Activated CD4-positive, CD25-positive, alpha-beta regulatory T cell treated with anti-CD3 and anti-CD28 coated beads, Interleukin-2, amount 50 U/mL, for 16 hours (primary cell): ENCODE data around the gene FARS2.

Experiments
- DNase-seq: peaks from one replicate; pipeline ENCODE4 v3.0.0-alpha.2; 2020; ENCODE audit warnings: low read depth, low spot score

The FARS2 gene

DNA sequence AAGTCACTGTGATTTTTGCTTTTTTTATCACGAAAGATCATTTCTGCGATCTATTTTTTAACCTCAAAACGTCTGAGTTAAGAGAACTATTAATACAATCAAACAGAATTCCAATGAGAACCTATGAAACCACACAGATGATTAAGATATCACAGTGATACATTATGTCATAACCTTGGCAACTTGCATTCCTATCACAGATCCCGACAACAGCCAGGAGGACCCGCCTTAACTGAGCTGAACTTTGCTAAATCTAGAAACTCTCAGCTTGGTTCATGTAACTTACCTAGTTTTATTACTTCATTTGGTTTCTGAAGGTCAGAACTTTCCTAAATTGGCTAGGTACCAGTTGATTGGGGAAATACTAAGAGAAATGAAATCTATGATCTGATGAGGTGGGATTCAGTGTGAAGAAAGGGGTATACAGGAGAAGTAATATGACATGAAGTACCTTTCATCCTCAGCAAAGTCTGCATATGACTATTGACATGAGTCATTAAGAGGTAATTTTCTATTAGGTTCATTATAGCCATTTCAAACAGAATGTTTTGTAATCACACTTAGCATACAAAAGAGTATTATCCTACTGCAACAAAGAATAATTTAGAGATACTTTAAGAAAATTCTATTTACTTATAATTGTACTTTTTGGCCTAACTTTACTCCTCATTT is 11.7 kb upstream of the FARS2 start:
- no peak for DNase-seq

DNA sequence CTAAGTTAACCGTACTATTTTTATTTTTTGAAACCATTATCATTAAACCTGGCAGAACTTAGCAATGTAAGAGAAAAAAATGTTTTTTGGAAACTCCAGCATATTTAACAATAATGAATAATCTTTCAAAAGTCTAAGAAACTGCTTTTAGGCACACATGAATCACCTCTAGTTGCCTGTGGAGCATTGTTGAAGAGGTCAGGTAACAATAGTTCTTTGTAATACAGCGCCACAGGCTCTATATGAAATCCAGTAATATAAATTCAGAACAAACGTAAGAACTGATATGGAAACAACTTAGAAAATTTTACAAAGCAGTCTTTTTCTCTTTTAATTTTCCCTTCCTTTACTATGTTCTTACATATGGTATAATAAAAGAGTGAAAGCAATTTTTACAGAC is 10.9 kb upstream of the FARS2 start:
- no peak for DNase-seq

DNA sequence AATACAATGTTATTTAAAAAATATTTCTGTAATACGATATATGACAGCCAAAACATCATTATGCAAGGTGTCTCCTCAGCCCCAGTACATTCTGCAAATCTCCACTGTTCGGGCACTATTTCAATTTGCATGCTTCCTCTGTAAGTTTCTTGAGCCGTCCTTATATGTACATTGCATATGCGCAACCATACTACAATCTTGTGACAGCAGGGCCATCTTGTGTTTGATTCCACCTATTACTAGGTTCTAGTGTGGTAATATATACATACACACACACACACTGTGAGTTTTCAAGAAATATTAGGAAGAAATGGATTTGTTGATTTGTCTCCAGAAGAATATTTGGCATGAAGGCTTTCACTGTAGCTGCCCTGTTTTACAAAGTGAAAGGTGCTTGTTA is 10.4 kb upstream of the FARS2 start:
- no peak for DNase-seq

DNA sequence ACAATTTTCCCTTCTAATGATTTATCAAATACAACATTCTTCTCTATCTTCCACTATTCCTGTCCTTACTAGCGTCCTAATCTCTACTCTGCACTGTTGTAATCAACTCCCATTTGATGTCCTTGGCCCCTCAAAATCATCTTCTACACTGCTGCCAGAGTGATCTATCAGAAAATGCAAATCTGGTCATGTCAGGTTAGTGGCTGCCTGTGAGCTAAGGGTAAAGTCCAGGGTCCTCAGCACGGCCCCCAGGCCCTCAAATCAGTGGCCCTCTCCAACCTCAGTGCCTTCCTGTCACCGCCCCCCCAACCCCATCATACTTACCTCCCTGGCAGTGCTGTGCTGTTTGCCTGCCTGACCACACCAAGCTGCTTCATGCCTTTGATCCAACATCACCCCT is 4.4 kb upstream of the FARS2 start:
- DNase-seq: no peak

DNA sequence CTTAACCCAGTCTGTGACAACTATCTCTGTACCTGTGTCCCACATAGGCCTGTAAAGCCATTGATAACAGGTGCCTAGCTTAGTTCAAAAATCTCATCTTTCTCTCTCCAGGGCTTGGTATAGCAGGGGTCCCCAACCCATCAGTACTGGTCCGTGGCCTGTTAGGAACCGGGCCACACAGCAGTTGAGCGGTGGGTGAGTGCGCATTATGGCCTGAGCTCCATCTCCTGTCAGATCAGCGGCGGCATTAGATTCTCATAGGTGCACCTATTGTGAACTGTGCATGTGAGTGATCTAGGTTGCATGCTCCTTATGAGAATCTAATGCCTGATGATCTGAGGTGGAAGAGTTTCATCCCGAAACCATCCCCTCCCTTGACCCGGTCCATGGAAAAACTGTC is 3.9 kb upstream of the FARS2 start:
- no peak for DNase-seq

DNA sequence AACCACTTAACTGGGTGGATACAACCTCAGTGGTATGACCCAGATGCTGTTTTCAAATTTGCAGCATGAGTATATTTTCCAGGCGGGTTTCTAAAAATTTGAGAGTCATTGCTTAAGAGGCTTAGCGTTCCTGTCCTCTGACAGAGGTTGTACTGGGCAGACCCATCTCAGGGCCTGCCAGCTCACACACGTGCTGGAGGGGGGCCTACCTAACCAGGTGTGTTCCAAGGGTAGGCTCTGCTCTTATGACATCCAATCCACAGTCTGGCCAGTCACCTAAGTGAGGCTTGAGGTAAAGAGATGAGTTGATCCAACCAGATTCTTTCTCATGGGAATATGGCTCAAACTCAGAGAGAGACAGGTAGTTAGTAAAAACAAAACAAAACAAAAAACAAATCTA is 1.9 kb upstream of the FARS2 start:
- DNase-seq: no peak

DNA sequence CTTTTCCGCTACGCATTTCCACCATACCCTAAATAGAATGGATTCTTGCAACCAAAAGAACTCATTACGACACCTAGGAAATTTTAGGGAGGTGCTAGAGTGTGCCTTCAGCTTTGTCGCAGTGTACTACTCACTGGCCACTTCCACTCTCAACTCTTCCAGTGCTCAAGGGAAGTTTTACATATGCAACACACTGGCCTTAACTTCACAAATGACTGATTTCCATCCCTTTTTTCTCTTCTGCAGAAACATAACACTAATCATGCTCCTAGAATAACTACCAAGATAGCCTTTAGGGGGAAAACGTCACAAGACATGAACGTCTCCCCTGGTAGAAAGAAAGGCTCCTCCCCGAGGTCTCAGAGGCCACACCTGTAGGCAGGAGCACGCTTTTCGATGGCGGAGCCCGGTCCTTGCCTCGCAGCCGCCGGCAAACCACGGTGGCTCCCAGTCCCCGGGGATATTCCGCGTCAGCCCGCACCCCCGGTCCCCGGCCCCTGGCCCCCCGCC is 1.1 kb upstream of the FARS2 start:
- peak; percentile 61 for DNase-seq

DNA sequence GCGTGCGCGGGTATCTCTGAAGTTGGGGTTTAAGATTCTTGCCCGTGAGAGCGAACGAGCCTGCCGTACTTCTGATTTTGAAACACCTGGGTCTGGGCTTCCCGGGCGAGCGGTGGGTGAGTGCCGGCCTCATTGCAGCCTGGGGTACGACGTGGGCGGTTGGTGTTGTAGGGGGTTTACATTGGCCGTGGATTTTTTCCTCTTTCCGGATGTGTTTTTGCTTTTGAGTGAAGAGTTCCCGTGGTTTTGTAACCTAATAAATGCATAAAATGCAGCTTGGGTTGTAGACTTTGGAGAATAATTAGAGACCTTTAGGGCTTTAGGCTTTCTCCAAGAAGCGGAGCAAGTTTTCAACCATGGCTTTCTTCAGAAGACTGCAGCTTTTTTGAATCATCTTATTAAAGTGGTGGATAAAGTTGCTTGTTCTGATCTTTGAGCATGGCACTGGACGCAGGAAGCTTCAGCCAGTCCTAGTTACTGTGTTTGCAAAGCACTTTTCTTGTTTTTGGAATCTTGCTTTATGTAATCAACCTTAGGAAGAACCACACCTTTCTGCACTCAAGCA is 314 bp downstream of the FARS2 start:
- DNase-seq: no peak

DNA sequence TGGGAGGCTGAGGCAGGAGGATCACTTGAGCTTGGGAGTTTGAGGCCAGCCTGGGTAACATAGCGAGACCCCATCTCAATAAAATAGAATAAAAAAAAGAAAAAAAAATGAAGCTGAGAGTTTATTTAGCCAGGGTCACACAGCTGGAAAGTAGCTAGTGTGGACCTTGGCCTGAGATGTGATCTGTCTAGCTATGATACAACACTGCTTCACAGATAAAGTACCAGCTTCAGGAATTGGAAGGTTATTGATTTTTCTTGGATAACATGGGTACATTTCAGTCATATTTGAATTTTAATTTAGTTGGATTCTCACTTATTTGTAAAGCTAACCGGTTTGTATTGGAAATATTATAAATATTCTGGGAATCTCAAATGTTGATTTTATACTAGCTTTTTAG is 5.1 kb downstream of the FARS2 start:
- no peak for DNase-seq

DNA sequence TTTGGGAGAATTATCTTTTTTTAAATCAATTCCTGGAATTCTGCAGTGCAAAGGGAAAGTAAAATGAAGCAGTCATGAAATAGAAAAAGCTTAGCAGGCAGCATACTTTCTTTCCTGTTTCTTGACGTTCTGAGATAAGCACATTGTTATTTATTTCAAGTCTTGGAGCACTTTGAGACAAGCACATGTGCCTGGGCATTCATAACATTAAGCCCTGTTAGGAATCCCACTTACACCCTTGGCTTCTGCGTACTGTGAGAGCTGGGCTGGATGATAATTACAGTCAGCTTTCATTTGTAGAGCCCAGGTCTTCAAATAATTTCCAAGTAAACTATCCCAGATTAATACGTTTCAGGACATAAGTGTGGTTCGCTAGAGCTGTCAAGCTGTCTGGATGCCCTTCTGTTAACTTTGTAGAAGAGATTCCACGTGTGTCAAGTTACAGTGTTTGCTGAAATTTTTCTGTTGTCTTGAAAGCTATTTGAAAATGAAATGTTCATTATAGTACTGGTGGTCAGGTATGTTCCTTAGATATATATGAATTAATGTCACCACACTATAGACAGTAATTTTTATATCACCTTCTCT is 8.9 kb downstream of the FARS2 start:
- DNase-seq: no peak

DNA sequence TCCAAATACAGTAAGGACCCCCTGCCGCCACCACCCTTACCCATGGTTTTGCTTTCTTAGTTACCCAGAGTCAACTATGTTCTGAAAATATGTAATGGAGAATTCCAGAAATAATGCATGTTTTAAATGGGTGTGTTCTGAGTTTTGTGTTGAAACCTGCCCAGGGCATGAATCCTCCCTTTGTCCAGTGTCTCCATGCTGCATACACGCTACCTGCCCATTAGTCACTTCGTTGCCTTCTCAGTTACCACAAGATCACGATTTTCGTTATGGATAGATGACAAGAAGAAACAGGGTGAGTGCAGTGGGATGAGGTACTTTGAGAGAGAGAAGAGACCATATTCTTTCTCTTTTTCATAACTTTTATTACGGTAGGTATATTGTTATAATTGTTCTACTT is 10.6 kb downstream of the FARS2 start:
- no peak for DNase-seq

DNA sequence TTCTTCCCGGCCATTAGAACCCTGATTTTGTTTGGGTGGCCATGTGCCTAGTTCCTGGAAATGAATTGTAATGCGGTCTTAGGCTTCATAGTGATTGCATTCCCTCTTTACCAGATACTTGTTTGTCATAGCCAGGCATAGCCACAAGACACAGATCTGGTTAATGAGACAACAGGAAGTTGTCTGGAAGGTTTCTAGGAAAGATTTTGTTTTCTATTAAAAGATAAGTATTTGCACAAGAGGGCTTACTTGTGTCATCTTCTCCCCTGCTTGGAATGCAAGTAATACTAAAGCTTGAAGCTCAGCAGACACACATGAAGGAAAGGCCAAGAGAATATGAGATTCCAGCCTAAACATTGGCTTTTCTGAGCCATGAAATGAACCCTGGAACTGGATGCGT is 12.9 kb downstream of the FARS2 start:
- no peak for DNase-seq

DNA sequence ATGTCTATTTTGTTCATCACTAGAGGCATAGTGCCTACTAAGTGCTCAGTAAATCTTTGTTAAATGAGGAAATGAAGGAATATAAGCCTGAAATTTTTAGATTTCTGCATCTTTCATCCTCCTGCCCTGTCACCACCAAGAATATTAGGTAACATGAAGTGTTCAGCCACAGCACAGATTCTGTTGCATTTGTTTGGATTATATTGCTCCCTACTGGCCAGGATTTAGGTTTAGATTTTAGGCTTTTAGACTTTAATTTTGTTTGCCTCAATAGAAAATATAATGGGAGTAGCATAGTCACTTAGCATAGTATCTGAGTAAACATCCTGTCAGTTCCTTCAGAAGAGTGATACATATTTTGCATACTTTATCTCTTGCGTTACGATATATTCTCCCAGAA is 14.2 kb downstream of the FARS2 start:
- DNase-seq: no peak

DNA sequence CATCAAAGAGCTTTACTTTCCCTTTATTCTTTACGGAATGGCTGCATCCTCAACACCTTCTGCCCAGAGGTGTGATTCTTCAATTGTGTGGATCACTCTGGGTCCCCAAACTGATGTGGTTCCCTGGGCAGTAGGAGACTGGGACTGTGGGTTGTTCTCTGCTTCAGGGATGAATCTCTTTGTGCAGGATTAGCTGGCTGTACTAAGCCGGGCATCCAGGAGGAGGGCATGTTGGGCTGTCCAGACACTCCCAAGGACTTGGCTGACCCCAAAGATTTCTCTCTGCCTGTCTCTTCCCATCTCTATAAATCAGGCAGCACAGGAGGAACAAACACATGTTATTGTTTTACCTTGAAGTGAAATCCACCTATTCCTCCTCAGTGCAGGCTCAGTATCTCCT is 15.3 kb downstream of the FARS2 start:
- no peak for DNase-seq

DNA sequence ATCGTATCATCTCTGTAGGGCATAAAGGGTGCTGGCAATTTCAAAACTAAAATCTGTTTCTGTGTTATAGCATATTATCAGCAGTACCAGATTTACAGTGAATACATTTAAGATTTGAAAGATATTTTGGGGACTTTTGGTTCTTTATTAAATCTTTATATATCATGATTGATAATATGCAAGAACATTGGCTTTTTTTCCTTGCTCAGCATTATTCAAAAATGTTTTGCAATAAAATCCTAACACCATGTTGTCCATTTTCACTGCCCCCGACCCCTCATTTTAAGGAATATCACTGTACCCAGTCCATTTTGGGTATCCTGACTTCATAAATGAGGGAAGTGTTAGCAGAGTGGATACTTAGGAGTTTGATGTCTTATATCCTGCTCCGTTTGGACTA is 16.3 kb downstream of the FARS2 start:
- no peak for DNase-seq

DNA sequence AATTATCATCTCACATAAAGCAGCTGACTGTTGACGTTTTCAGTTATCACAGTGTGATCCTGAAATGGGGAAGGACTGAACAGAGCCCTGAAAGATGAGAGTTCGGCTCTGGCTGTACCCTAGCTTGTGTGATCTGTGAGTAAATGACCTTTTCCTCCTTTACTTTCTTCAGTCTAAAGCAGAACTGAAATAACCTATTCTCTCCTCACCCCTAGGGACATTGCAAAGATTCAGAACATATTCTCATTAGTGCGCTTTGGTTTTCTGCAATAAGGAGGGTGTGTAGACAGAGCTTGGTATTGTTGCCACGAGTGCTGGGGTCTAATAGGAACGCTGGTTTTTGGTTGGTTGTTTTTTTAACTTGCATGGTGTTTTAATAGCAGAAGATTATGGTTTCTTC is 16.7 kb downstream of the FARS2 start:
- no peak for DNase-seq

DNA sequence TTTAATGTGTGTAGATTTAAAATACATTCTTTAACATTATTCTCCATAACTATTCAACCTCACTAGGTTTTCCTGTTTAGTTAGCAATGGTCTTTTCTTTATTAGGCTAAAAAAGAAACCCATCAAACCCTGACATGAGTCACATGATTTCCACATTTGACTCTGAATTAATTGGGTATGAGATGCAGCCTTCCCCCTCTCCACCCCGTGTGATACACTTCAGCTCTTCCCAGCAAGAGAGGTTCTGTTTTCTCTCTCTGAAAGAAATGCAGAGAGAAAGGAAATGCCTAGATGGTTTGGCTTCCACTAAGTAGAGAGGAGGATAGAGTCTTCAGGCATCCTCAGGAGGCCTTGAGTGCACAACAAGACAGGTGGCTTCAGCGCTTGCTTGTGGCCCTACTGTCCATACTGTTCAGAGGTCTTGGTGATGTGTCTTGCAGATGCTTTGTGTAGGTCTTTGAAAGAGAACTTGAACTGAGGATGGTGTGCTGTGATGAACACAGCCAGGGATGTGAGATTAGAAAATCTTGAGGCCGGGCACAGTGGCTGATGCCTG is 17.3 kb downstream of the FARS2 start:
- DNase-seq: no peak

DNA sequence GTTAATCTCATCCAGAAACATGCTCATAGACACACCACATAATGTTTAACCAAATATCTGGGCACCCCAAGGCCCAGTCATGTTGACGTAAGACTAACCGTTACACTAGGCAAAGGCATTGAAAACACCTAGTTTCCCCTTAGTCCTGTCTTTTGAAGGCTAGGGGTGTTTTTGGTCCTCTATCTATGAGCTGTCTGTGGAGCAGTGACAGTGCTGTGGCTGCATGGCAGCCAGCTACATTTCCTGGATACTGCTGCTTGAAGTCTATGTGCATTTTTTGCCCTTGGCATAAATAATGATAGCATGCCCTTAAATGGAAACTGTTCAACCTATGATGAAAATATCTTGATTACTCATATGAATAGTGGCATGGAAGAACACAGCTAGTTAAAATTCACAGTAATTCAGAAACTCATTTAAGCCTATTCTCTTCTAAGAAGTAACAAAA is 18.6 kb downstream of the FARS2 start:
- DNase-seq: no peak

DNA sequence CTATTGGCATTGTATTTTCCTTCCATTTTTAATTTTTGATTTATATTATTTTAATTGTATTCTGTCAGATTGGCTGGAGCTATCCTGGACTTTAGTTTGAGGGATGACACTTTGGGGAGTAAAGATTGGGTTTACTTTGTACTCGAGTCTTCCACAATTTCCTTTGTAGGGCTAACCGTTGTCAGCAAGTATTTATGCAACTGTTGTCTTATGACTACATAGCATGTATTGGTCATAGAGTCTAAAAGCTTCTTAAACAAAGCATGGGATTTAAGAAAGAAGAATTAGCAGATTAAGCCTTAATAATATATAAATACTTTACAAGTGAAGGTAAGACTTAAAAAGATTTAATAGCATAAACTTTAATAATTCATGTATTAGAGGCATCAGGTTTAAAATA is 19.6 kb downstream of the FARS2 start:
- DNase-seq: no peak

DNA sequence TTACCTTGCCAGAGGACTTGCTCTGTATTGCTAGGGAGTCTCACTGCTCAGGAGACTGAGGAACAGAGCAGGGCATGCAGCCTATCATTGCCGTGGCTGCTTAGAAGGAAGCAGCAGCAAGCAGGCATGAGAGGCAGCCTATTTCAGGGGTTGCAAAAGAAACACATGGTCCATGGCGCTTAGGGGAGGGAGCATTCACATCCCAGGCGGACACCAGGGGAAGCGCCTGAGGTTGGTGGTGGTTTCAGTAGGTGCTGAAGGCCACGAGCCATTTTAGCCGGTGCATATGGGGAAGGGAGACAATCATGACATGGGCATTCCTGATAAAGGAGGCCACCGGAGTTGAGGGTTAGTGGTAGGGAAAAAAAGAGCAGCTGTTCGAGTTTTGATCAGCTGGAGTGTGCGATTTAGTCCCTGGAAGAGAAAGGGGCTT is 20.9 kb downstream of the FARS2 start:
- DNase-seq: no peak

DNA sequence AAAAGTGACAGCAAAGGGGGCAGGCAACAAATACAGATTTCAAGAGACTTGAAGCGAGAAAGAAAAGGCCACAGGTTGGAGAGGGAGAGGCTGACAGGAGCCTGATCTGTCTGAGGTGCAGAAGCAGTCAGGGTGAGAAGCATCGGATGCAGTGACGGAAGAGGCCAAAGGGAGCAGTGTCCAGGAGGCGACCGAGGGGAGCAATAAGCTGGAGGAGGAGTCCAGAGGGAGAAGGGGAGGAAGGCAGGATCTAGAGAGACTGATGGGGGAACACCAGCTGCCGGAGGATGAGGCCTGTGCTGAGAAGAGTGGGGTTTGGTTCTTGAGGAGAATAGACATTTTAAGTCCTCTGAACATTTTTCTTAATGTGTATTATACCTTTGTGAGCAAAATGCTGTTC is 23.8 kb downstream of the FARS2 start:
- no peak for DNase-seq

DNA sequence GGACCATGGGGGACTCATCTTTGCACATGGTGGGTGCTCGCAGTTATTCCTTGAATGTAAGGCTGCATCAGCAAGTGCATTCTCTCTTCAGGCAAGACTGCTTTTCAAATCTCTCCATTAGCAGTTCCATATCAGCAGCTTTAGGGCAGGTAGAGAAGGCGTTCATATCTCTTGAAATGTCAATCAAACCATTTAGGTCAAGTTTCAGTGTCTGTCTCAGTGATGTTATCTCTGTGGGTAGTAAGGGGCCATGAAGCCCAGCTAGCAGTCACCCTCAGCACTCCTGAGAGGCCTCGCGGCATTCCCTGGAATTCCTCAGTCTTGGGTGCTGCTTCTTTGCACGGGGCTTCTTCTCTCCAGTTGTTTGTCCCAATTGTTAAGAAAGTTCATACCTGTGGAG is 24.2 kb downstream of the FARS2 start:
- no peak for DNase-seq

DNA sequence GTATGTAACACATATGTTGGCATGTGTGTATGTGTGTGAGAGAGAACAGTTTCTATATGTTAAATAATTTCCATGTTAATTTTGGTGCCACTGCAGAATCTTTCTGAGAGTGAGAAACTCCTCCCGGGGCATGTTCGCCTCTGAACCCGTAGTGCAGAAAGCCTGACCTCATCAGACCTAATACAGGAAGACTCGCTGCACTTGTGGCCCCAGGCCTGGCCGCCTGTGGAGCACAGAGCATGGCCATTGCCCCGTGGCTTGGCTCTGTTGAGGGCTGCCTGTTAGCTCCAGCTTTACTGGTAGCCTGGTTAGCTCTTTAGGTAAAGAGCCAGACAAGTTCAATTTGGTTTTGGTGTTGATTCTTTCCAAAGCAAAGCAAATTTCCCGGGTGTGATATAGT is 25.5 kb downstream of the FARS2 start:
- DNase-seq: no peak
